GM04504 (cell line): ENCODE results near the gene ARHGEF19.
A peak's percentile ranks its signal among the peaks of the same experiment; 100 is the strongest.
"Not testable (repeated sequence)": the region's sequence is repeated elsewhere in the genome, so short reads cannot be mapped to it uniquely, and the experiment has no call there.

ENCODE experiments used
- DNase-seq: peaks from one replicate; pipeline ENCODE4 v3.0.0-alpha.2; 2012; ENCODE audit warnings: low read depth

The ARHGEF19 gene

DNA sequence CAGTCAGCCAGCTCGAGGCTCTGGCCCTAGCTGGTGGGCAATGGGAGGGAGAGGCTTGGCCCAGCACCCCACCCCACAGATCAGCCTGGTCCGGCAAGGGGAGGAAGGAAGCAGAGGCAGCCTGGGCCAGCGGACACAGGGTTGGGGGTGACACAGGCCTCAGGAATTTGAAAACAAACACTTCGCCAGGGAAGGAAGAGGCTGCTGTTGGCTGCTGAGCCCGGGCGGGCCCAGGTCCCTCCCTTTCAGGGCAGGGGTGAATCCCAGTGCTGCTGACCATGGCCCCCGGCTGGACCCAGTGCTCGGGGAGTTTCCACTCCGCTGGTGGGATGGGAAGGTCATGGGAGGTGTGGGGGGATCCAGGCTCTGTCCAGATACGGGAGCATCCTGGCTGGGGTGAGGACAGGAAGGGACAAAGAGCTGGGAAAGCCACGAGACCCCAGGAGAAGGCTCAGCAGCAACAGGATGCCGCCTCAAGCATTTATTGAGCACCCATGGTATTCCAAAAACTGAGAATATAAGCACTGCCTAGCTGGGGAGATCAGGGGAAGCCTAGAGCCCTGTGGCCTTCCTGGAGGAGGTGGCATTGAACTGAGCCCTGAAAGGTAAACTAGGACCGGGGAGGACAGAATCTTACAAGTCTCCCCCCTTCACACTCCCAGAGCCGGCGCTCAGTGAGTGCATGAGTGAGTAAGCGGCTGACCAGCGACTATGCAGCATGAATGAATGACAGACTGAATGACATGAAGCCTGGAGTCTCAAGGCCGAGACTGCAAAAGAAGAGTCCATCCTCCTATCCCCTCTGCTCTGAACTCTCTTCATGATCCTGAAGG is 30.3 kb downstream of the ARHGEF19 start:
- DNase-seq: peak; percentile 87

DNA sequence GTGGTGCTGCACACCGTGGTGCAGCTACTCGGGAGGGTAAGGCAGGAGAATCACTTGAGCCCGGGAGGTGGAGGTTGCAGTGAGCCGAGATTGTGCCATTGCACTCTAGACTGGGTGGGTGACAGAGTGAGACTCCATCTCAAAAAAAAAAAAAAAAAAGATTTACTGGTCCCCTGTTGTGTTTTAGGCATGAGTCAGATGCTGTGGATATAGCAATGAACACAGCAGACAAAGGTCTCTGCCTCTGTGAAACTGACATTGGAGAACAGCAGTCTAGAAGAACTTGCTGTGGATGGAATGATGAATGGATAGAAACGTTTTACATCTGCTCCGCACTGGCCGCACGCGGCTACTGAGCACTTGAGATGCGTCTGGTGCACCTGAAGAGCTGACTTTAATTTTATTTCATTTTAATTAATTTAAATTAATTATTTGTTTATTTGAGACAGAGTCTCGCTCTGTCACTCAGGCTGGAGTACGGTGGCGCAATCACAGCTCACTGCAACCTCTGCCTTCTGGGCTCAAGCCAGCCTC is 32.1 kb downstream of the ARHGEF19 start:
- DNase-seq: peak; percentile 19

DNA sequence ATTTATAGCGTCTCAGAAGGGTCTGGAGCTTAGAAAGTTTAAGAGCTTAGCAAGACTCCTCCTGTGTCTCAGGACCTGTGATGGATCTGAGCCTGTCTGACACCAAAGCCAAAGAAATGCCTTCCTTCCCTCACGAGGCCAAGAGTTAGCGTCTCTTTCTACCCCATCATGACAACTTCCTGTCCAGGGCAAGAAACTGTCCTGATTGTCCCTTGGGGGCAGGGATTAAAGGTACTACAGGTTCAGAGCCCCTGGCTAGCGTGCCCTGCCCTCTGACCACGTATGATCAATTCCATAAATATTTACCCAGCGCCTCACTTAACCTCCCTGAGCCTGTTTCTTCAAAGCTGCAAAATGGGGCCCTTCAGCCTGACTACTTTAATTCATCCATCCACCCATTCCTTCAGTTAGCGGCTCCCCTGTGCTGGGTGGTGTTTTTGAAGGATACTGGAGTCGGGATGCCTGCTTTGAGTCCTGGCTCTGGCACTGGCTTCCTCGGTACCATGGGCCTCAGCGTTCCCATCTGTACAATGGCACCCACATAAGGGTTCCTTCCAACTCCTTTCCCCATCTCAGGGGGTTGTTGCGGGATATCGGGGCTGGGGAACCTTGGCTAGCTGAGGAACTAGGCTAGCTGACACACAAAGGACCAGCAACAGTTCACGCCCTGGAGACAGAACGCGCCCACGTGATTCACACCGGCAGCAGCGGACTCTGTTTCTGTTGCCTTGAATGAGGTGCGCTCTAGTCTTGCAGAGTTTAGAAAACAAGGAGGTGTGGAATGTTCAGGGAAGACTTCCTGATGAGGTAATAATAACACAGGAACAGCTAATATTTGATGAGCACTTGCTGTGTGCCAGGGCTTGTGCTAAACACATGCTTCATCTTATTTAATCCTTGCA is 33.6 kb downstream of the ARHGEF19 start:
- DNase-seq: no peak

- DNase-seq: no peak
Measured at GRCh38 chr1:16177306-16177705, 35.1 kb downstream of the ARHGEF19 start.

- no peak for DNase-seq
Measured at GRCh38 chr1:16176653-16177052, 35.8 kb downstream of the ARHGEF19 start.

DNA sequence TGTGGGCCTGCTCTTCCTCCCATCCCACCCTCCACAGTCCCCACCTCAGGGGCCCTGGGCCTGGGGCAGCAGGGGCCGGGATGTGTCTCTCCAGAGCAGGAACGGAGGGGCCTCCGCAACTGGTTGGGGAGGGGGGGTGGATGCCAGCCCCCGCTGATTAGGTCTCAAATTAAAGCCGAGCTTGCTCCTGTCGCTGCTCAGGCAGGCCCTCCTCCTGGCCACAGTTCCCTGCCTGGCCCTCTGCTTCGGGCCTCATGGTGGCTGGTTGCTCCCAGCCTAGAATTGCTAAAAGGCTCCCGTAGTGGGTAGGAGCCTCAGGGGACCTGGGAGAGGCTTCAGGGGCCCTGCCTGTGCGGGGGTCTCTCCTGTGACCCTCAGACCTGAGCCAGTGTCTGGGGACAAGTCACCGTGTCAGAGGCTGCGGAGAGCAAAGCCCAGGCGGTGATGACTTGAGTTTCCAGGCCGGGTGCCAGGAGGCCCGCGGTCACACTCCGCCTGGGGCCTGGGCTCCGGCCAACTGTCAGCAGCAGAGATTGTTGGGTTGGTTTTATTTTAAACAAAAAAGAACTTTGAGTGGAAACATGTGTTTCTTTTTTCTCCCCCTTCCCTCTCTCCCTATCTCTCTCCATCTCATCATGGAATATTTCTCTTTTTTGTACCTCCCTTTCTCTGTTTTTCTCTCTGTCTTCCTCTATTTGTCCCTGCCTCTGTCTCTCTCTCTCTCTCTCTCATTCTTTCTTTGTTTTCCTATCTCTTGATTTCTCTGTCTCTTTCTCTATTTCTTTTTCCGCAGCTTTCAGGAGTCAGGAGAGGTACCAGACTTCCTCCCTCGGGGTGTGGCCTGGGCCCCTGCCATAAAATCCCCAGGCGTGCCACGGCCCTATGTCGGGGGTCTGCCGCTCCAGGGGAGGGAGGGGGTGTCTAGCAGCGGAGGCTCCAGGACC is 36.6 kb downstream of the ARHGEF19 start:
- peak; percentile 82 for DNase-seq

GRCh38 chr1:16174886-16175598 is 37.4 kb downstream of the ARHGEF19 start:
- DNase-seq: no peak

GRCh38 chr1:16174261-16174868 is 38.1 kb downstream of the ARHGEF19 start:
- DNase-seq: no peak

DNA sequence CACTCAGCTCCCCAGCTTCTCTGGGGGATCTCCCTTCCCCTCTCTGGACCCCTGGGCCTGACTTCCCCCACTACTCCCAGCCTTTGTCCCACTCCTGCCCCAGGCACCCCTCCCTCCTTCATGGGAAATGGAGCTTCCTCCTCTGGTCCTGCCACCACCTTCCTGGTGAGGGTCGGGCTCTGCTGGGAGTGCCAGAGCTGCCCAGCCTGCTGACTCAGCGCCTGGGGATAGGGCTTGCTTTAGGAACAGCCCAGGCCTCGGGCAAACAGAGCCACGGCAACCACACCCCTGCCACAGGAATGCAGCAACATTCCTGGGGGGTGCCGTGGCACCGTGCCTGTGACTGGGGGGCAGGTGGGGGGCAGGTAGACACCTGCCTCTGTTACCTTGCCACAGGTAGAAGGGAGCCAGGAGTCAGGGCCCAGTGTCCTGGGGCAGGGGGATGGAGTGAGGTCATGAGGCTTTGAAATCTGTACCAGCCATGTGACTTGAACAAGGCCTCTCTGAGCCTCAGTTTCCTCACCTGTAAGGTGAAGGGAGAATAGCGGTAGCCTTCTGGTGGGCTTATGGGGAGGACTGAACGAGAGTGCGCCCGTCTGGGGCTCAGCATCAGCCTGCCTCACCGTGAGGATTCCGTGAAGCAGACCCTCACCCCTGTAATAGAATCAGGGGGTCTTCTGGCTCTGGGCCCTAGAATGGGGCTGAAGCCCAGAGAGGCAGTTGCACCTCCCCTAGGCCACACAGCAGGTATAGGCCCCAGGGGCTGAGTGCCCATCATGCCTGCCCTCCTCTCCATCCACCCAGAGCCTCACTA is 38.8 kb downstream of the ARHGEF19 start:
- no peak for DNase-seq

DNA sequence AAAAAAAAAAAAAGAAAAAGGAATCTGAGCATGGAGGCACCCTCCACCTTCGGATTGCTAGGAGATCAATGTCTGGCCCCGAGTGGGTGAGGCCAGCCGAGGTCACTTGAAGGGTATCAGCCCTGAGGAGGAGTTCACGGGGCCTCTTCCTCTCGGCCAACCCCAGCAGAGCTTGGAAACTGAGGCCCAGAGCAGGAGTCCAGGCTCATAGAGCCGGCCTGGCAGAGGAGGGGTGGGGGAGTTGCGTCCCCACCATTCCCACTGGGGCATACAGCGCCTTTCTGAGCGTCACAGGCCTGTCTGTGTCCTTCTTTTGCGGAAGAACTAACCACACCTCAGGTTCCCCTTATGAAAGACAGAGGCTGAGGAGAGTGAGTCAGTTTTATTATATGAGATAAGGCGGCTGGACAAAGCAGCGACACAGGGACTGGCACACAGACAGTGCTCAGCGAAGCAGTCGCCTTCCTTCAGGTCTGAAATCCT is 39.4 kb downstream of the ARHGEF19 start:
- no peak for DNase-seq

DNA sequence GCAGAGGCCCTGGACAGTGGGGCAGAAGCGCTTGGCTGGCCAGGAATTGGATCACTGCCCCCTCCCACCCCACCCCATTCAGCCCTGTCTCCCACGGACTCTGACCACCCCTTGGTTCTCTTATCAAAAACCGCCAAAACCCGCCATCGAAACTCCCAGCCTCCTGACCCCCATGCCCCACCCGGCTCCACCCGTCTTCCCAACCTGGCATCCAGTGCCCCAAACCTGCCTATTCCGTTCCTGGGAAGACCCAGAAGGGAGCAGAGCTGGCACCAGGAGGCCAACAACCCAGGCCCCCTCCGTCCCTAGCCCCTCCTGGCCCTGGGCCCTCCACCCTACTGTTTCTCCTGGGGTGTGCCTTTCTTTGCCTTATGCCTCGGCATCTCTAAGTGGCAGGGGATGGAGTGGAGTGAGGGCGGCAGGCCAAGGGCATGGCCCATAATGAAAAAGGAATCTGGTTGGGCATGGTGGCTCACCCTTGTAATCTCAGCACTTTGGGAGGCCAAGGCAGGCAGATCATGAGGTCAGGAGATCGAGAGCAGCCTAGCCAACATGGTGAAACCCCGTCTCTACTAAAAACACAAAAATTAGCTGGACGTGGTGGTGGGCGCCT is 40.1 kb downstream of the ARHGEF19 start:
- no peak for DNase-seq

- no peak for DNase-seq
Measured at GRCh38 chr1:16171314-16172151, 40.9 kb downstream of the ARHGEF19 start.

- DNase-seq: no peak
Measured at GRCh38 chr1:16170283-16170673, 42.2 kb downstream of the ARHGEF19 start.

DNA sequence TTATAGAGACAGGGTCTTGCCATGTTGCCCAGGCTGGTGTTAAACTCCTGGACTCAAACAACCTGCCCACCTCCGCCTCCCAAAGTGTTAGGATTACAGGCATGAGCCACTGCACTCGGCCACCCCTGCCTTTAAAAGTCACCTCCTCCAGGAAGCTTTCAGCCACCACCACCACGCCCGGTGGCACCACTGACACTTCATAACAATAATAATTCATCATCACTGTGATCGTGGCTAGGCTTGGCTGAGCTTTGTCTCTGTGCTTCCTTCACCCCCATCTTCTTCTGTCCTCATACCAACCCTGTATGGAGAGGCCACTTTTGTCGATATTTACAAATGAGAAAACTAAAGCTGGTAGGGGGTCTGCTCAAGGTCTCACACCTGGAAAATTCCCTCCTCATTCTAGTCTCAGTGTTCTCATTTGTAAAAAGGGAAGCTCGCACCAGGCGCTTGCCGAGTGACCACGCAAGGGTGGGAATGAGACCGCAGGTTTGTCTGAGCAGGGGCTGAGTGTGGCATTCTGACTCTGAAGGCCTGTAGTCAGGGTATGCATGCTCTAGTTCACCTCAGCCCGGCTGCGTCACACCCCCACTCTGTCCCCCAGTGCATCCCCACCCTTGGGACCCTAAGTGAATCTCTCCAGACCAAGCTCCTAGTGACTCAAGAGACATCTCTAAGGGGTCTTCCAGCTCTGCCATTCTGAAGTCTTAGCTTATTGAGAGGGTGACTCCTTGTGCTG is 43.7 kb downstream of the ARHGEF19 start:
- no peak for DNase-seq

- not testable (repeated sequence) for DNase-seq
Measured at GRCh38 chr1:16168144-16168495, 44.3 kb downstream of the ARHGEF19 start.

DNA sequence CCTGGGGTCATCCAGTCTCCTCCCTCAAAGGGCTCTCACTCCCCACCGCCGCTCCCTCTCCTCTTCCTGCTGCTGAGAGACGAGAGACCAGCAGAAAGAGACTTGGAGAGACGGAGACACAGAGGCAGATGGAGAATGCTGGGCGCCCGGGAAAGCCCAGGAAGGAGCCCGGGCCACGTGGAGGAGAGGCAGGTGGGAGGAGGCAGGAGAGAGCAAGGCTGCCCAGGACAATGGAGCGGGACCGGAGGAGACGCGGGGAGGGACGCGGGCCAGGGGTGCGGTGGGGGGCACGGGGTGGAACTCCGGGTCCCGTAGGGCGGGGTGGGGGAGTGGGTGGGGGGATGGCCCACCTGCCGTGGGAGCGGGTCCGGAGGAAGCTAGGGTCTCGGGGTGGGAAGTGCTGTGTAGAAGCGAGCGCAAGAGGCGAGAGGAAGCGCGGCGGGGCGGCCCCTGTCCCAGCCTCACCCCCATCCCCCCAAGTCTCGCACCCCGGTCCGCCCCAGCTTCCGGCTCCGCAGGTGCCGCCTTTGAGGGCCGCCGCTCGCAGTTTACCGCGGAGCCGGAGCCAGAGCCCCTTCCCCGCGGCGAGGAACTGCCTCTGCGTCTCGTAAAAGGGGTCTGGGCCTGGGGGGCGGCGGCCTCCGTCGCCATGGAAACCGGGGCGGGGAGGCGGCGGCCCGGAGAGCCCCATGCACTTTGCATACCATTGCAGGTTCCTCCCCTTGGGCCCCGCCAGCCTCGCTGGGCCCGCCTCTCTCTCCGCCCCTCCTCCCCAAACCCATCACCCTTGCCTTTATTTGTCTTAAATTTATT is 44.9 kb downstream of the ARHGEF19 start:
- no peak for DNase-seq

GRCh38 chr1:16166117-16166516 is 46.3 kb downstream of the ARHGEF19 start:
- DNase-seq: no peak
